ENCODE data around the gene GNAI3.
A peak's percentile ranks its signal among the peaks of the same experiment; 100 is the strongest.

GNAI3 gene

DNA sequence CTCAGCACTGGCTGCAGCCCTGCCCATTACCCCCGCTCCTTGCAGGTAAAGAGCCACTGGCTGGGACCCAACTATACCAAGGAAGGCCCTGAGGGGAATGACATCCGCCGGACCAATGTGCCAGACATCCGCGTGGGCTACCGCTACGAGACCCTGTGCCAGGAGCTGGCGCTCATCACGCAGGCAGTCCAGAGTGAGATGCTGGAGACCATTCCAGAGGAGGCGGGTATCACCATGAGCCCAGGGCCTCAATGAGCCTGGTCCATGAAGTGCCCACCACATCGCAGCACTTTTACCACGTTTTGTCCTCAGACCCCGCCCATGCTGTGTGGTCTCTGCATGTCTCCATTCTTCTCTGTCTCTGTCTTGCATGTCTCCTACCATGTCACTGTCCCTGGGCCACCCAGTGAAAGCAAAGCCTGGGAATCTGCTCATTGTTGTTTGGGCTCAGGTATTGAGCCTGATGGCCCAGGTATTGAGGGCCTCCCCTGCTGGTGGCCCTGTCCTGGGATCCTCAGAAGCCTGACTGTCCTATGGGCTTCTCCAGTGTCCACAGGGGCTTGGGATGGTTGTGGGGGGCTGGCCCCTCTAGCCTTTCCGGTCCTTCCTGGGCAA lies 82.6 kb downstream of the GNAI3 start:
- ATAC-seq: no peak
- no peak for TF ChIP-seq ZFP30 (CRISPR knock-in tag; IDR thresholded peaks at IDR 0.05)
- no peak for TF ChIP-seq ISL1 (CRISPR knock-in tag; IDR thresholded peaks at IDR 0.05)
- TF ChIP-seq TCF4 (CRISPR knock-in tag; IDR thresholded peaks at IDR 0.05; ENCODE audit: borderline replicate concordance): no peak
- no peak for TF ChIP-seq OSR1 (CRISPR knock-in tag; IDR thresholded peaks at IDR 0.05)
- TF ChIP-seq, protein P1, sequence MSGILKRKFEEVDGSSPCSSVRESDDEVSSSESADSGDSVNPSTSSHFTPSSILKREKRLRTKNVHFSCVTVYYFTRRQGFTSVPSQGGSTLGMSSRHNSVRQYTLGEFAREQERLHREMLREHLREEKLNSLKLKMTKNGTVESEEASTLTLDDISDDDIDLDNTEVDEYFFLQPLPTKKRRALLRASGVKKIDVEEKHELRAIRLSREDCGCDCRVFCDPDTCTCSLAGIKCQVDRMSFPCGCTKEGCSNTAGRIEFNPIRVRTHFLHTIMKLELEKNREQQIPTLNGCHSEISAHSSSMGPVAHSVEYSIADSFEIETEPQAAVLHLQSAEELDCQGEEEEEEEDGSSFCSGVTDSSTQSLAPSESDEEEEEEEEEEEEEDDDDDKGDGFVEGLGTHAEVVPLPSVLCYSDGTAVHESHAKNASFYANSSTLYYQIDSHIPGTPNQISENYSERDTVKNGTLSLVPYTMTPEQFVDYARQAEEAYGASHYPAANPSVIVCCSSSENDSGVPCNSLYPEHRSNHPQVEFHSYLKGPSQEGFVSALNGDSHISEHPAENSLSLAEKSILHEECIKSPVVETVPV (CRISPR knock-in tag; IDR thresholded peaks at IDR 0.05): no peak
- TF ChIP-seq, protein P2, sequence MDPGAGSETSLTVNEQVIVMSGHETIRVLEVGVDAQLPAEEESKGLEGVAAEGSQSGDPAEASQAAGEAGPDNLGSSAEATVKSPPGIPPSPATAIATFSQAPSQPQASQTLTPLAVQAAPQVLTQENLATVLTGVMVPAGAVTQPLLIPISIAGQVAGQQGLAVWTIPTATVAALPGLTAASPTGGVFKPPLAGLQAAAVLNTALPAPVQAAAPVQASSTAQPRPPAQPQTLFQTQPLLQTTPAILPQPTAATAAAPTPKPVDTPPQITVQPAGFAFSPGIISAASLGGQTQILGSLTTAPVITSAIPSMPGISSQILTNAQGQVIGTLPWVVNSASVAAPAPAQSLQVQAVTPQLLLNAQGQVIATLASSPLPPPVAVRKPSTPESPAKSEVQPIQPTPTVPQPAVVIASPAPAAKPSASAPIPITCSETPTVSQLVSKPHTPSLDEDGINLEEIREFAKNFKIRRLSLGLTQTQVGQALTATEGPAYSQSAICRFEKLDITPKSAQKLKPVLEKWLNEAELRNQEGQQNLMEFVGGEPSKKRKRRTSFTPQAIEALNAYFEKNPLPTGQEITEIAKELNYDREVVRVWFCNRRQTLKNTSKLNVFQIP (CRISPR knock-in tag; IDR thresholded peaks at IDR 0.05; ENCODE audit: borderline replicate concordance, low read depth): no peak
- TF ChIP-seq ZC3H10 (CRISPR knock-in tag; IDR thresholded peaks at IDR 0.05): no peak
- TF ChIP-seq ZNF70 (CRISPR knock-in tag; IDR thresholded peaks at IDR 0.05): no peak
- no peak for TF ChIP-seq ARNTL (CRISPR knock-in tag; IDR thresholded peaks at IDR 0.05; ENCODE audit: borderline replicate concordance, low read depth)
- no peak for TF ChIP-seq RARB (CRISPR knock-in tag; IDR thresholded peaks at IDR 0.05)
- TF ChIP-seq ZNF8 (CRISPR knock-in tag; IDR thresholded peaks at IDR 0.05): no peak
- no peak for TF ChIP-seq ESRRG (CRISPR knock-in tag; IDR thresholded peaks at IDR 0.05)
- TF ChIP-seq BACH2 (CRISPR knock-in tag; IDR thresholded peaks at IDR 0.05; ENCODE audit: borderline replicate concordance): no peak
- no peak for TF ChIP-seq PPARA (CRISPR knock-in tag; IDR thresholded peaks at IDR 0.05; ENCODE audit: borderline replicate concordance)
- TF ChIP-seq, protein P3, sequence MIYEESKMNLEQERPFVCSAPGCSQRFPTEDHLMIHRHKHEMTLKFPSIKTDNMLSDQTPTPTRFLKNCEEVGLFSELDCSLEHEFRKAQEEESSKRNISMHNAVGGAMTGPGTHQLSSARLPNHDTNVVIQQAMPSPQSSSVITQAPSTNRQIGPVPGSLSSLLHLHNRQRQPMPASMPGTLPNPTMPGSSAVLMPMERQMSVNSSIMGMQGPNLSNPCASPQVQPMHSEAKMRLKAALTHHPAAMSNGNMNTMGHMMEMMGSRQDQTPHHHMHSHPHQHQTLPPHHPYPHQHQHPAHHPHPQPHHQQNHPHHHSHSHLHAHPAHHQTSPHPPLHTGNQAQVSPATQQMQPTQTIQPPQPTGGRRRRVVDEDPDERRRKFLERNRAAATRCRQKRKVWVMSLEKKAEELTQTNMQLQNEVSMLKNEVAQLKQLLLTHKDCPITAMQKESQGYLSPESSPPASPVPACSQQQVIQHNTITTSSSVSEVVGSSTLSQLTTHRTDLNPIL (CRISPR knock-in tag; IDR thresholded peaks at IDR 0.05; ENCODE audit: low read depth): no peak
- no peak for TF ChIP-seq TOX (CRISPR knock-in tag; IDR thresholded peaks at IDR 0.05; ENCODE audit: borderline replicate concordance)
- no peak for TF ChIP-seq CSDC2 (CRISPR knock-in tag; IDR thresholded peaks at IDR 0.05)
- no peak for TF ChIP-seq ZFP3 (CRISPR knock-in tag; IDR thresholded peaks at IDR 0.05)
- TF ChIP-seq GLIS3 (CRISPR knock-in tag; IDR thresholded peaks at IDR 0.05): no peak
- no peak for TF ChIP-seq ZNF565 (CRISPR knock-in tag; conservative IDR thresholded peaks at IDR 0.05; ENCODE audit: low read depth)

DNA sequence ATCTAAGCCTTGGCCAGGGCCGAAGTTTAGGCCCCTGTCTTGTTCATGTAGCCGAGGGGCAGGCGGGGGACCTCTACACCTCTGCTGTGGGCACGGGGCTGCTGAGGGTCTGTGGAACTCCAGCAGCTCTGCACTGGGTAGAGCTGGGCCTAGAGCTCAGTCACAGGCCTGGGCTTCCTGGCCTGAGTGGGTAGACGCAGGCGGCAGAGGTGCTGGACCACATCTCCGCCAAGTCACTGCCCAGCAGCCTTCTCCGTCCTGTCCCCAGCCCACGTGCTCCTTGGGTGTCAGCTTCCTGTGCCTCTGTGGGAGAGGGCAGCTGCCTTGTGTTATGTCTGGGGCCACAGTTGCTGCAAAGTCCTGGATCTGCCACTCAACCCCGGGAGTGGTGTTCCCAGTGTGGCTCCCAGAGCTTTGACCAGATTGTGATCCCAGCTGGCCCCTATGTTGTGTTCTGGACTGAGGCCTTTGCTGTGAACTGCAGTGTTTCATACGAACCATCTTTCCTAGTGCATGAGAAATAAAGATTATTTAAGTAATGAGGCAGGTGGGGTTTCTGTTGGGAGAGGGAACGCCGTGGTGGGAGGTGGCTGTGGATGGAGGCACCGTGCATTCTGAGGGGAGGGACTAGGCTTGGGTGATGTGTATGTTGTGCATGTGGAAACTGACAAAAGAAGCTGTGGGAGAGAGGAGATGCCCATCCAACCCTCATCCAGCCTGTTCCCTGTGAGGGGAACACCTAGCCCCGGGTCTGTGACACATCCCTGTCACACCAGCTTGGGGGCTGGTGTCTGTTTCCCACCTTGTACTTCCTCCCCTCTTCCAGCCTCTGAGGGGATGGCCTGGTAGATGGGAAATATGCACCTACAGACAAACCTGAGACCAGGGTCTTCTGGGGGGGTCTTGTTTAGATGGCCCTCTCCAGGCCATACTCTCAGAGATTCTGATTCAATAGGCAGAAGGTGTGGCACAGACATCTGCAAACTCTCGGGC lies 83.4 kb downstream of the GNAI3 start:
- TF ChIP-seq CSDC2 (CRISPR knock-in tag; IDR thresholded peaks at IDR 0.05): no peak
- TF ChIP-seq TOX (CRISPR knock-in tag; IDR thresholded peaks at IDR 0.05; ENCODE audit: borderline replicate concordance): no peak
- no peak for TF ChIP-seq PPARA (CRISPR knock-in tag; IDR thresholded peaks at IDR 0.05; ENCODE audit: borderline replicate concordance)
- TF ChIP-seq ZNF565 (CRISPR knock-in tag; conservative IDR thresholded peaks at IDR 0.05; ENCODE audit: low read depth): no peak
- TF ChIP-seq ESRRG (CRISPR knock-in tag; IDR thresholded peaks at IDR 0.05): no peak
- no peak for TF ChIP-seq GLIS3 (CRISPR knock-in tag; IDR thresholded peaks at IDR 0.05)
- ATAC-seq: no peak

DNA sequence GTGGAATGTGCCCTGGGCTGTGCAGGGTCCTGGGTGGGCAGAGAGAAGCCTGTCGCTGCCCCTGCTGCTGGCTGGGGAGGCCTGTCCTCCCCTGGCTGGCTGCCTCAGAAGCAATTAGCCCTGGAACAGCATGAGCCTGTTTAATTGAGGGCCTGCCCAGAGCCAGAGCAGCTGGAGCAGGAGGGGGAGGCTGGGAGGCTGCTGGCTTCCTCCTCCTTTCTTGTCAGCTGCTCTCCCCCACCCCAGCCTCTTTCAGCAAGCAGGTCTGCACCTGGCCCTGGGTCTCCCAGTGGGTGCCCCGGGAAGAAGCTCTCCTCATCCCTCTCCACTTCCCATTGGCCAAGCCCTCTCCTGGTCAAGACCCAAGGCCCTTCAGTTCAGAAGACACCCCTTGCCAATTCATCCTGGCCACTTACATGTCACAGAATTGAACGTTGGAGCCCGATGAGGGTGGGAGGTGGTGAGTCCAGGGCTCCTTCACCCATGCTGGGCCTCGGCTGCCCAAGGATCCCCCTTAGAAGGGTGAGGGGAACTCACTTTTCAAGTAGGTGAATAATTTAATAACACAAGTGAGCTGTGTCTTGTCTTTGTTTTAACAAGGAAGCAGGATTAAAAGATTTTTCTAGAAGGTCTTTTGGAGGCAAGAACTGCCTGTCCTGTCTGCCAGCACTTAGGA lies 84.4 kb downstream of the GNAI3 start:
- peak; percentile 11; the same call in 1 of the 3 replicates for ATAC-seq

More for the DNA sequence above, 84.4 kb downstream of the GNAI3 start:
- TF ChIP-seq ZC3H10 (CRISPR knock-in tag; IDR thresholded peaks at IDR 0.05) (no peak), TCF4 (CRISPR knock-in tag; IDR thresholded peaks at IDR 0.05; ENCODE audit: borderline replicate concordance) (peak; percentile 74; the same call in 1 of the 2 replicates), ZNF70 (CRISPR knock-in tag; IDR thresholded peaks at IDR 0.05) (peak; percentile 62; the same call in 1 of the 2 replicates), SNAI2 (CRISPR knock-in tag; IDR thresholded peaks at IDR 0.05) (no peak), GLIS3 (CRISPR knock-in tag; IDR thresholded peaks at IDR 0.05) (0 out of 2 replicates have a peak, but pooled peaks have one; percentile 19), ISL1 (CRISPR knock-in tag; IDR thresholded peaks at IDR 0.05) (peak; percentile 67)
- TF ChIP-seq, protein P4, sequence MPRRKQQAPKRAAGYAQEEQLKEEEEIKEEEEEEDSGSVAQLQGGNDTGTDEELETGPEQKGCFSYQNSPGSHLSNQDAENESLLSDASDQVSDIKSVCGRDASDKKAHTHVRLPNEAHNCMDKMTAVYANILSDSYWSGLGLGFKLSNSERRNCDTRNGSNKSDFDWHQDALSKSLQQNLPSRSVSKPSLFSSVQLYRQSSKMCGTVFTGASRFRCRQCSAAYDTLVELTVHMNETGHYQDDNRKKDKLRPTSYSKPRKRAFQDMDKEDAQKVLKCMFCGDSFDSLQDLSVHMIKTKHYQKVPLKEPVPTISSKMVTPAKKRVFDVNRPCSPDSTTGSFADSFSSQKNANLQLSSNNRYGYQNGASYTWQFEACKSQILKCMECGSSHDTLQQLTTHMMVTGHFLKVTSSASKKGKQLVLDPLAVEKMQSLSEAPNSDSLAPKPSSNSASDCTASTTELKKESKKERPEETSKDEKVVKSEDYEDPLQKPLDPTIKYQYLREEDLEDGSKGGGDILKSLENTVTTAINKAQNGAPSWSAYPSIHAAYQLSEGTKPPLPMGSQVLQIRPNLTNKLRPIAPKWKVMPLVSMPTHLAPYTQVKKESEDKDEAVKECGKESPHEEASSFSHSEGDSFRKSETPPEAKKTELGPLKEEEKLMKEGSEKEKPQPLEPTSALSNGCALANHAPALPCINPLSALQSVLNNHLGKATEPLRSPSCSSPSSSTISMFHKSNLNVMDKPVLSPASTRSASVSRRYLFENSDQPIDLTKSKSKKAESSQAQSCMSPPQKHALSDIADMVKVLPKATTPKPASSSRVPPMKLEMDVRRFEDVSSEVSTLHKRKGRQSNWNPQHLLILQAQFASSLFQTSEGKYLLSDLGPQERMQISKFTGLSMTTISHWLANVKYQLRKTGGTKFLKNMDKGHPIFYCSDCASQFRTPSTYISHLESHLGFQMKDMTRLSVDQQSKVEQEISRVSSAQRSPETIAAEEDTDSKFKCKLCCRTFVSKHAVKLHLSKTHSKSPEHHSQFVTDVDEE (CRISPR knock-in tag; IDR thresholded peaks at IDR 0.05): peak; percentile 78; the same call in 1 of the 2 replicates
- TF ChIP-seq, protein P1 (CRISPR knock-in tag; IDR thresholded peaks at IDR 0.05): no peak
